Esophagus muscularis mucosa (tissue), 4 donors: ENCODE data around the gene FBXO4.

Experiments used
- EP300 ChIP-seq: sonication (generic); formaldehyde crosslinking; IDR thresholded peaks from one replicate; pipeline ENCODE4 v1.6.1; 2017; ENCODE audit warnings: antibody characterized with exemption
- POLR2A ChIP-seq: fragments of 450-650 bp; IDR thresholded peaks from one replicate; pipeline ENCODE4 v1.6.1; 2017; ENCODE audit warnings: antibody characterized with exemption, moderate library complexity, mild to moderate bottlenecking, low read depth
- TF ChIP-seq, protein P1 (sequence below), 3 experiments: fragments of 200-600 bp in 2 of 3; fragments of 450-650 bp in 1 of 3; sonication (generic) in 2 of 3; IDR thresholded peaks; one replicate each; pipeline ENCODE4 v1.5.1; 2017 to 2019; ENCODE audit warnings: antibody characterized with exemption in 3 of 3, mild to moderate bottlenecking in 2 of 3, moderate library complexity in 1 of 3

DNA sequence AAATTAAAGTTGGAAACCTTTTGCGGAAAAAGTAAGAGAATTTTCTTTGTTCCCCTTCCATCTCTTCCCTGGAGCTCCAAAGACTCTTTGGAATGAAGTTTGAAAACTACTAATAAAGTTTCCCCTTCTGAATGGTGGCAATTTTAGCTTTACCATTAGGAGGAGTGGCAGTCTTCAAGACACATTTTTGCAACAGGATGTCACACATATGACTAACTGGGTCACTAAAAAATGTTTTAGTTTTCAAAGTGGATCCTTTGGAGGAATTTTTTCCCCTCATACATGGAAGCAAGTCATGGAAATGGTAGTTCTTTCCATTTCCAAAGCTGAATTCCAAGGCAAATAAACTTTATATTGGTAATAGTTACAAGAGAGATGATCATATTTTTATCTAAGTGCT, 15.6 kb downstream of the FBXO4 start:
- TF ChIP-seq, protein P1, sequence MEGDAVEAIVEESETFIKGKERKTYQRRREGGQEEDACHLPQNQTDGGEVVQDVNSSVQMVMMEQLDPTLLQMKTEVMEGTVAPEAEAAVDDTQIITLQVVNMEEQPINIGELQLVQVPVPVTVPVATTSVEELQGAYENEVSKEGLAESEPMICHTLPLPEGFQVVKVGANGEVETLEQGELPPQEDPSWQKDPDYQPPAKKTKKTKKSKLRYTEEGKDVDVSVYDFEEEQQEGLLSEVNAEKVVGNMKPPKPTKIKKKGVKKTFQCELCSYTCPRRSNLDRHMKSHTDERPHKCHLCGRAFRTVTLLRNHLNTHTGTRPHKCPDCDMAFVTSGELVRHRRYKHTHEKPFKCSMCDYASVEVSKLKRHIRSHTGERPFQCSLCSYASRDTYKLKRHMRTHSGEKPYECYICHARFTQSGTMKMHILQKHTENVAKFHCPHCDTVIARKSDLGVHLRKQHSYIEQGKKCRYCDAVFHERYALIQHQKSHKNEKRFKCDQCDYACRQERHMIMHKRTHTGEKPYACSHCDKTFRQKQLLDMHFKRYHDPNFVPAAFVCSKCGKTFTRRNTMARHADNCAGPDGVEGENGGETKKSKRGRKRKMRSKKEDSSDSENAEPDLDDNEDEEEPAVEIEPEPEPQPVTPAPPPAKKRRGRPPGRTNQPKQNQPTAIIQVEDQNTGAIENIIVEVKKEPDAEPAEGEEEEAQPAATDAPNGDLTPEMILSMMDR (IDR thresholded peaks at IDR 0.05), result no peak
- no peak for TF ChIP-seq POLR2A
- TF ChIP-seq EP300, result no peak
